ENCODE results near the gene MEX3D. TPM values are rescaled to one million over a fixed set of nuclear protein-coding genes. Genes with fewer than 3 reads are reported as not detected.
A peak's percentile ranks its signal among the peaks of the same experiment; 100 is the strongest.

The MEX3D gene
- under 1 TPM in 1 of 3 donors, not detected in 2; 0.21 TPM for polyA plus RNA-seq

GRCh38 chr19:1568320-1569019 lies at the start of gene MEX3D:
TSS of gene MEX3D (minus strand) at chr19:1568325. CDS start at chr19:1568058, 267 bp downstream.
- H3K36me3 Mint-ChIP-seq, result no peaks in the 10 kb centered on the region
- DNase-seq, result peak; percentile 73 to 81 (median 80)
- H3K27me3 Mint-ChIP-seq (ENCODE audit: low read depth in 3 of 3), result peaks cover 3 to 6% (median 6%) of the 10 kb centered on the region in 3 donors
- H3K9me3 Mint-ChIP-seq, result no peaks in the 10 kb centered on the region
- H3K4me1 Mint-ChIP-seq, result no peaks in the 10 kb centered on the region
- H3K27ac Mint-ChIP-seq, result peak within 1 kb of the TSS in 1 of 6 donors; percentile 49
- H3K4me3 Mint-ChIP-seq, result peak within 1 kb of the TSS; percentile 30 to 61 (median 47)

DNA sequence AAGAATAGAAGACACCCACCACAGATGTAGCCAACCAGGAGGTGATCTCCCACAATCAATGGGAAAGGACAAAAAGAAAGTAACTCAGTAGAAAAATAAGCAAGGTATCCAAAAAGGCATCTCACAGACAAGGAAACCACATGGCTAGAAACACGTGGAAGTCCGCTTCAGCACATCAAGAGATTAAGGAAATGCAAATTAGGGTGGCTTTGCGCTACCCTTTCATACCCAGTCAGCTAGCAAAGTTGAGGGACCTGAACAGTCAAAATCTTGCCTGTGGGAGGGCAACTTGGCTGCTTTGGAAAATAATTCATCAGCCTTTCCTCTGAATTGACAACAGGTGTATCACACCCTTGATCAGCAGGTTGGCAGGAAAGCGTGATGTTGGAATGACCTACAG lies 48.8 kb upstream of the MEX3D start:
- H3K27me3 Mint-ChIP-seq (ENCODE audit: low read depth in 3 of 3), result peaks cover 0 to 2% (median 2%) of the 10 kb centered on the region in 3 donors
- H3K27ac Mint-ChIP-seq, result peak overlapping the region in 5 of 6 donors; percentile 22 to 74 (median 60)
- no peak overlapping the region for H3K4me3 Mint-ChIP-seq
- no peaks in the 10 kb centered on the region for H3K9me3 Mint-ChIP-seq
- no peak for DNase-seq
- peaks cover 0 to 3% (median 0%) of the 10 kb centered on the region in 3 donors for H3K36me3 Mint-ChIP-seq
- peaks cover 2 to 8% of the 10 kb centered on the region in 2 donors for H3K4me1 Mint-ChIP-seq

DNA sequence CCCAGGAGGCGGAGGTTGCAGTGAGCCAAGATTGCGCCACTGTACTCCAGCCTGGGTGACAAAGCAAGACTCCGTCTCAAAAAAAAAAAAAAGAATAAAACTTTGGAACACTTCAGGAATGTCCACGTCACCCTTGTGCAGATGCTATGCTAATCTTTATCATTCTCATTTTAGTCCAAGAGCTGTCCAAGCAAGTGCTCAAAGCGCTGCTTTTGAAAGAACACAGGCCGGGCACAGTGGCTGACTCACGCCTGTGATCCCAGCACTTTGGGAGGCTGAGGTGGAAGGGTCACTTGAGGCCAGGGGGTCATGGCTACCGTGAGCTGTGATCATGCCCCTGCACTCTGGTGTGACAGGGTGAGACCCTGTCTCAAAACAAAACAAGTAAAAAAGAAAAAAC lies 48.3 kb upstream of the MEX3D start:
- Mint-ChIP-seq H3K27me3 (ENCODE audit: low read depth in 3 of 3) (peaks cover 0 to 2% (median 2%) of the 10 kb centered on the region in 3 donors), H3K4me1 (peaks cover 2 to 8% of the 10 kb centered on the region in 2 donors), H3K9me3 (no peaks in the 10 kb centered on the region), H3K27ac (peak overlapping the region in 4 of 6 donors; percentile 28 to 74 (median 48)), H3K36me3 (peaks cover 0 to 3% (median 0%) of the 10 kb centered on the region in 3 donors), H3K4me3 (no peak overlapping the region)
- no peak for DNase-seq

DNA sequence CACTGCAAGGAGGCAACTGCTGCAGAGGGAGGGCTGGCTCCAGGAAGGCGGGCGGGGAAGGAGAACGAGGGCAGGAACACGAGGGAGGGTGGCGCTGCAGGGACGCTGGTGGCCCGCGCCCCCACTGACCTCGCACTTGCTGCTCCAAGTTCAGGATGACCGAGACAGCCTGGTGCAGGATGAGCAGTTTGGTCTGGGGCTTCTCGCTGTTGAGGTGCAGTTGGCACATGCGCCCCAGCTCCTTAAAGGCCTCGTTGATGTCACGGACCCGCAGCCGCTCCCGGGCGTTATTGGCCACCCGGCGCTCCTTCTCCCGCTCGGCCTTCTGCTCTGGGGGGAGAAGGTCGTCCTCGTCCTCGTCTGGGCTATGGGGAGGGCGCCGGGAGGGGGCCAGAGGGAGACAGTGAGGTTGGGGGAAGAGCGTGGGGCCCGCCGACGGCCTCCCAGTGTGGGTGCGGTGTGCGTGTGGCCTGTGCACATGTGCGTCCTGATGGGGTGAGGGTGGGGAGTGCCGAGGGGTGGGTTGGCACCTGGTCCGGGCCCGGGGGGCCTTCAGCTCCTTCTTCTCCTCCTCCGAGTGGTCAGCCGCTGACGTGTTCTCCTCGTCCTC lies 47.1 kb upstream of the MEX3D start:
- H3K9me3 Mint-ChIP-seq, result no peaks in the 10 kb centered on the region
- peaks cover 0 to 2% (median 2%) of the 10 kb centered on the region in 3 donors for H3K27me3 Mint-ChIP-seq (ENCODE audit: low read depth in 3 of 3)
- no peak overlapping the region for H3K27ac Mint-ChIP-seq
- peaks cover 2 to 8% of the 10 kb centered on the region in 2 donors for H3K4me1 Mint-ChIP-seq
- peaks cover 0 to 3% (median 0%) of the 10 kb centered on the region in 3 donors for H3K36me3 Mint-ChIP-seq
- DNase-seq, result no peak
- no peak overlapping the region for H3K4me3 Mint-ChIP-seq

DNA sequence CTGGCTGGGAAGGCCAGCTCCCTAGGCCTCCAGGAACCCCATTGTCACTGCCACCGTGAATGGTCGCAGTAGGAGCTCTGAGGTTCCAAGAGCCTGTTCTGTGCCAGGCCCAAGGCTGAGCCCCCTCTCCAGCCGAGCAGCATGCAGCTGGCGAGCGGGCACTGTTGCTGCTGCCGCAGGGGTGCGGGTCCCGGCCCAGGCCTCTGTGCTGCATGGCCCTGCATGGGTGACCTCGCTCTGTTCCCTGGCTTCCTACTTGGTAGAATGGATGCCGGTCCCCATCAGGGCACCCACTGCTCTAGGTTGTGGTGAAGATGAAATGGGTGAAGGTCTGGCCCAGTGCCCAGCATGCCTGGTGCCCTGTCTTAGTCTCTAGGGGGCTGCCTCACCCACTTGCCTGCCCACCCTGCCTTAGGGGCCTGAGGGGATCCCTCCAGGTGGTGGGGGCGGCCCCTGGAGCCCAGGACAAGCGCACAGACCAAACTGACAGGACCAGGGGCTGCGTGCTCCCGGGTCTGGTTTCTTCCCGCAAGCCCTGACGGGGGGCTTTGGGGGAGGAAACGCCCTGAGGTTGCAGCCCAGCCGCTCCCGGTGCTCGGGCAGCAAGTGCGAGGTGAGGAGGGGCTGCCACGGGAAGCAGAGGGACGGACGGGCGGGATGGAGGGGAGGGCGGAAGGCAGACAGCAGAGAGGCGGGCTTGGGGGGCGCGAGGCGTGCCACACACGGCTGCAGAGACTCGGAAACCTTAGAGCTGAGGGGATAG lies 45.9 kb upstream of the MEX3D start:
- peaks cover 10 to 15% of the 10 kb centered on the region in 2 donors for H3K4me1 Mint-ChIP-seq
- peaks cover 0 to 2% (median 2%) of the 10 kb centered on the region in 3 donors for H3K27me3 Mint-ChIP-seq (ENCODE audit: low read depth in 3 of 3)
- H3K9me3 Mint-ChIP-seq, result no peaks in the 10 kb centered on the region
- H3K36me3 Mint-ChIP-seq, result peaks cover 0 to 3% (median 0%) of the 10 kb centered on the region in 3 donors
- no peak for DNase-seq
- no peak overlapping the region for H3K4me3 Mint-ChIP-seq
- no peak overlapping the region for H3K27ac Mint-ChIP-seq

- Mint-ChIP-seq H3K9me3 (no peaks in the 10 kb centered on the region), H3K4me1 (peaks cover 17 to 24% of the 10 kb centered on the region in 2 donors), H3K36me3 (peaks cover 0 to 3% (median 0%) of the 10 kb centered on the region in 3 donors), H3K27ac (no peak overlapping the region), H3K4me3 (no peak overlapping the region), H3K27me3 (ENCODE audit: low read depth in 3 of 3) (peaks cover 0 to 2% (median 0%) of the 10 kb centered on the region in 3 donors)
- DNase-seq, result no peak
These were observed 45.0 kb upstream of the MEX3D start for GRCh38 chr19:1613146-1613545.

DNA sequence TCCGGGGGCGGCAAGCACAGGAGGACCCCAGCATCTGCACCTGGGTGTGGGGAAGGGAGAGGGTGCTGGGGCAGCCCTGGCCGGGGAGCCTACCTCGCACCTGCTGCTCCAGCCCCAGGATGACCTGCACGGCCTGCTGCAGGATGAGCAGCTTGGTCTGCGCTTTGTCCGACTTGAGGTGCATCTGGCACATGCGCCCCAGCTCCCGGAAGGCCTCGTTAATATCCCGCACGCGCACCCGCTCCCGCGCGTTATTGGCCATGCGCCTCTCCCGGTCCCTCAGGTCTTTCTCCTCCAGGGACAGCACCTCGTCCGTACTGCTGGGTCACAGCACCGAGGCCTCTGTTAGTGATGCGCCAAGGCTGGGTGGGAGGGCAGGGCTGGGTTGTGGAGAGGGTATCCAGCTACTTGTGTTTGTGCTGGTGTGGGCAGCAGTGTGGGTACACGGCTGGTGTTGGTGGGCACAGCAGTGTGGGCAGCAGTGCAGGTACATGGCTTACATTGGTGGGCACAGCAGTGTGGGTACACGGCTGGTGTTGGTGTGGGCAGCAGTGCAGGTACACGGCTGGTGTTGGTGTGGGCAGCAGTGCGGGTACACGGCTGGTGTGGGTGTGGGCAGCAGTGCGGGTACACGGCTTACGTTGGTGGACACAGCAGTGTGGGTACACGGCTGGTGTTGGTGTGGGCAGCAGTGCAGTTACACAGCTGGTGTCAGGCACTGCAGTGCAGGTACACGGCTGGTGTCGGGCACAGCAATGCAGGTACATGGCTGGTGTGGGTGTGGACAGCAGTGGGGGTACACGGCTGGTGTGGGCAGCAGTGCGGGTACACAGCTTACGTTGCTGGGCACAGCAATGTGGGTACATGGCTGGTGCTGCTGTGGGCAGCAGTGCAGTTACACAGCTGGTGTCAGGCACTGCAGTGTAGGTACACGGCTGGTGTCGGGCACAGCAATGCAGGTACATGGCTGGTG lies 44.3 kb upstream of the MEX3D start:
- peaks cover 0 to 3% (median 0%) of the 10 kb centered on the region in 3 donors for H3K36me3 Mint-ChIP-seq
- H3K9me3 Mint-ChIP-seq, result no peaks in the 10 kb centered on the region
- no peak overlapping the region for H3K4me3 Mint-ChIP-seq
- DNase-seq, result no peak
- peaks cover 0 to 2% (median 0%) of the 10 kb centered on the region in 3 donors for H3K27me3 Mint-ChIP-seq (ENCODE audit: low read depth in 3 of 3)
- no peak overlapping the region for H3K27ac Mint-ChIP-seq
- H3K4me1 Mint-ChIP-seq, result peaks cover 22 to 24% of the 10 kb centered on the region in 2 donors

DNA sequence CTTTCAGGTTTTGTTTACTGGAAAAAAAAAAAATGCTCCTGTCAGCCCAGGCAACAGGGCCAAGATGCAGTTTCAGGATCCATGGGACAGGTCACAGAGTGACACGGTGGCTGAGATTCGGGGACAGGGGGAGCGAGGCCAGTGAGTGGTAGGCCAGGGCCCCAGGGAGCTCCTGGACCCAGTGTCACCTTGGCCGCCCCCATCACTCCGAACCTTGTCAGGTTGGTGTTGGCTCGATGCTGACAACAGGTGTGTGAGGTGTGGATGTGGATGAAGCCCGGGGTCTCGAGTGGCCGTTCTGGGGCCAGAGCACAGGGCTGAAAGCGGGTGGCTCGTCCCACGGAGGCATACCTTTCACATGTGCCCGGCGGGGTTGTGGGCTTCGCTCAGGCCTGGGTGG lies 43.2 kb upstream of the MEX3D start:
- no peak overlapping the region for H3K27ac Mint-ChIP-seq
- no peaks in the 10 kb centered on the region for H3K9me3 Mint-ChIP-seq
- H3K4me1 Mint-ChIP-seq, result peaks cover 24 to 29% of the 10 kb centered on the region in 2 donors
- DNase-seq, result no peak
- peaks cover 0 to 3% (median 0%) of the 10 kb centered on the region in 3 donors for H3K36me3 Mint-ChIP-seq
- no peak overlapping the region for H3K4me3 Mint-ChIP-seq
- H3K27me3 Mint-ChIP-seq (ENCODE audit: low read depth in 3 of 3), result peaks cover 0 to 5% (median 0%) of the 10 kb centered on the region in 3 donors

- no peak for DNase-seq
- Mint-ChIP-seq H3K9me3 (no peaks in the 10 kb centered on the region), H3K4me3 (no peak overlapping the region), H3K4me1 (peaks cover 32 to 37% of the 10 kb centered on the region in 2 donors), H3K27ac (peak overlapping the region in 1 of 6 donors; percentile 40), H3K27me3 (ENCODE audit: low read depth in 3 of 3) (peaks cover 6 to 11% (median 7%) of the 10 kb centered on the region in 3 donors), H3K36me3 (peaks cover 0 to 3% (median 0%) of the 10 kb centered on the region in 3 donors)
These were observed 42.5 kb upstream of the MEX3D start for GRCh38 chr19:1610579-1610978.

DNA sequence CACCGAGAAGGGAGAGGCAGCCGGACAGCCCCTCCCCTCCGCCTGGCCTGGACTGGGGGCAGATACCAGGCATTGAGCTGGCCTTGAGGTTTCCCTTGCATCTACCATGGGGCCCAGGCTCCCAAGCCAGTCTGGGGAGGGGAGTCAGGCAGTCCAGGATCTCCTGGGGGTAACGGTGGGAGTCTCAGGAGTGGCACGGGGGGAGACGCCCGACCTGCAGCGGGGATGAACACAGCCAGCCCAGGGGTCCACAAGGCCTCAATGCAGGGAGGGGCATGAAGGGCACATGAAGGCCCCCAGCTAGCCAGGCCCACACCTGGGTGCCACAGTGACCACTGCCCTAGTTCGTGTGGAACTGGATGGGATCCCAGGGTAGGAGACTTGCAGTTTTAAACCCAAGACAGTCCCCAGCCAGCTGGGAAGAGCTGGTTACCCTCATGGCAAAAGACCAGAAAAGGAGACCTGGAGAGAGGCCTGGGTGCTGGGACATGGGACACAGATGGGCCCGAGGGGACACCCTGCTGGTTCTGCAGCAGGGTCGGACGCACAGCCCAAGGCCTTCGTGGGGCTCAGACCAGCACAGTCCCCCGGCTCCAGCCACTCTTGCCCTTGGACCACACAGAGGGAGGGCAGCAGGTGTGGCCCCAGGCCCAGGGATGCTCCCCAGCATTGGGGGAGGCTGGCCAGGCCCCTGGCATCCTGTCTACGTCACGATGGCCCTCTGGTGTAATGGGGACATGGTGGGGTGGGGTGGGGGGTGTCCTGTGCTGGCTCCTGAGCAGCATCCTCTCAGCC lies 41.8 kb upstream of the MEX3D start:
- H3K4me3 Mint-ChIP-seq, result peak overlapping the region in 3 of 5 donors; percentile 84 to 92 (median 86)
- peaks cover 0 to 3% (median 0%) of the 10 kb centered on the region in 3 donors for H3K36me3 Mint-ChIP-seq
- H3K27ac Mint-ChIP-seq, result peak overlapping the region; percentile 64 to 92 (median 84)
- DNase-seq, result no peak
- H3K9me3 Mint-ChIP-seq, result no peaks in the 10 kb centered on the region
- peaks cover 35 to 39% of the 10 kb centered on the region in 2 donors for H3K4me1 Mint-ChIP-seq
- H3K27me3 Mint-ChIP-seq (ENCODE audit: low read depth in 3 of 3), result peaks cover 6 to 14% (median 10%) of the 10 kb centered on the region in 3 donors

DNA sequence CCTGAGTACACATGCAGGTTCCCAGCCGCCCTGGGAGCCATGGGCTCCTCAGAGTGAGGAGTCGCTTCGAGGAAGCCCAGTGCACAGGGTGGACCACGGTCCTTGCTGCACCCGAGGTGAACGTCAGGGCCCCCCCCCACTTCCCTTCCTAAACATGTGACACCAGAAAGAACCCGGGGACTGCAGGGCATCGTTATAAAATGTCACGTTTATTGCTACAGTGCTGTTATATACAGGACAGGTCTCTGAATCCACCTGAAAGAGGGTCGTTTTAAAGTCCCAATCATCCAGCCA lies 40.9 kb upstream of the MEX3D start:
- Mint-ChIP-seq H3K27me3 (ENCODE audit: low read depth in 3 of 3) (peaks cover 6 to 15% (median 12%) of the 10 kb centered on the region in 3 donors), H3K27ac (peak overlapping the region; percentile 73 to 92 (median 86)), H3K4me3 (peak overlapping the region; percentile 84 to 92 (median 86)), H3K4me1 (peaks cover 35 to 46% of the 10 kb centered on the region in 2 donors), H3K9me3 (no peaks in the 10 kb centered on the region), H3K36me3 (peaks cover 0 to 3% (median 0%) of the 10 kb centered on the region in 3 donors)
- peak in 2 of 3 donors; percentile 10 to 32 for DNase-seq
